GM23338 (cell line): ENCODE measurements around the gene LRRC2. TPM values are rescaled to one million over a fixed set of nuclear protein-coding genes. Genes with fewer than 3 reads are reported as not detected.

Source experiments
- ATAC-seq: fragments of 200-7000 bp; cut with Tn5 transposase; 3 replicates; pipeline ENCODE4 v1.9.1; 2020
- DNase-seq: peaks from one replicate; pipeline ENCODE4 v3.0.0-alpha.2; 2015; ENCODE audit warnings: low spot score
- H2AFZ ChIP-seq: fragments of 200-600 bp; sonication (generic); 2 replicates; pipeline ENCODE4 v1.8.0; 2016; ENCODE audit warnings: antibody characterized with exemption, mild to moderate bottlenecking, moderate library complexity
- H3F3A ChIP-seq: fragments of 200-600 bp; sonication (generic); replicated peaks from 2 replicates; pipeline ENCODE4 v1.8.0; 2017; ENCODE audit warnings: antibody characterized with exemption, mixed run types, low read depth
- H3K27ac ChIP-seq: fragments of 200-600 bp; sonication (generic); 2 replicates; pipeline ENCODE4 v1.6.1; 2016; ENCODE audit warnings: low read depth
- H3K27me3 ChIP-seq: fragments of 200-600 bp; sonication (generic); 2 replicates; pipeline ENCODE4 v1.8.0; 2016; ENCODE audit warnings: mild to moderate bottlenecking, mixed run types, moderate library complexity; ENCODE audit not compliant: insufficient read depth
- H3K36me3 ChIP-seq: fragments of 200-600 bp; sonication (generic); 2 replicates; pipeline ENCODE4 v1.8.0; 2016; ENCODE audit warnings: mild to moderate bottlenecking; ENCODE audit not compliant: insufficient read depth
- H3K4me1 ChIP-seq: fragments of 200-600 bp; sonication (generic); 2 replicates; pipeline ENCODE4 v1.8.0; 2016; ENCODE audit warnings: mild to moderate bottlenecking, moderate library complexity; ENCODE audit not compliant: insufficient read depth
- H3K4me2 ChIP-seq: fragments of 200-600 bp; sonication (generic); 2 replicates; pipeline ENCODE4 v1.7.1; 2017; ENCODE audit warnings: mixed run types
- H3K4me3 ChIP-seq: fragments of 200-600 bp; sonication (generic); 2 replicates; pipeline ENCODE4 v1.6.1; 2016; ENCODE audit warnings: mixed run types
- H3K79me2 ChIP-seq: fragments of 200-600 bp; sonication (generic); replicated peaks from 2 replicates; pipeline ENCODE4 v1.8.0; 2017; ENCODE audit warnings: mild to moderate bottlenecking; ENCODE audit not compliant: insufficient read depth
- H3K9me2 ChIP-seq: fragments of 200-600 bp; sonication (generic); 2 replicates; pipeline ENCODE4 v1.8.0; 2017; ENCODE audit not compliant: insufficient read depth
- H4K20me1 ChIP-seq: fragments of 200-600 bp; sonication (generic); replicated peaks from 2 replicates; pipeline ENCODE4 v1.8.0; 2017; ENCODE audit warnings: mild to moderate bottlenecking; ENCODE audit not compliant: insufficient read depth
- H3K27ac Mint-ChIP-seq: 2 replicates; pipeline ENCODE4 v1.8.0; 2020; ENCODE audit warnings: inconsistent platforms, mild to moderate bottlenecking, moderate library complexity, mixed read lengths
- H3K27me3 Mint-ChIP-seq: 3 replicates; pipeline ENCODE4 v1.8.0; 2022; ENCODE audit warnings: low read depth, mild to moderate bottlenecking, moderate library complexity, mixed read lengths, inconsistent platforms; ENCODE audit not compliant: insufficient read depth, poor library complexity
- H3K36me3 Mint-ChIP-seq: 3 replicates; pipeline ENCODE4 v1.8.0; 2021; ENCODE audit warnings: low read depth, mild to moderate bottlenecking, inconsistent platforms, moderate library complexity, mixed read lengths
- H3K4me1 Mint-ChIP-seq: 3 replicates; pipeline ENCODE4 v1.8.0; 2020; ENCODE audit warnings: mild to moderate bottlenecking, inconsistent platforms, mixed read lengths
- H3K4me3 Mint-ChIP-seq: 3 replicates; pipeline ENCODE4 v1.8.0; 2021; ENCODE audit warnings: moderate library complexity, mild to moderate bottlenecking, inconsistent platforms, mixed read lengths
- H3K9me3 Mint-ChIP-seq: 3 replicates; pipeline ENCODE4 v1.8.0; 2020; ENCODE audit warnings: moderate library complexity, mild to moderate bottlenecking, inconsistent platforms, mixed read lengths
- CREB1 ChIP-seq: fragments of 250-450 bp; sonication (Bioruptor Pico); IDR thresholded peaks from 2 replicates; pipeline ENCODE4 v1.5.0; 2020; ENCODE audit warnings: low read depth, mild to moderate bottlenecking, moderate library complexity
- ETS1 ChIP-seq: IDR thresholded peaks from 2 replicates; pipeline ENCODE4 v1.6.1; 2016; ENCODE audit warnings: antibody characterized with exemption
- EZH2 ChIP-seq: fragments of 200-600 bp; sonication (generic); IDR thresholded peaks from one replicate; pipeline ENCODE4 v1.8.0; 2017; ENCODE audit warnings: antibody characterized with exemption, mild to moderate bottlenecking, low read depth; ENCODE audit not compliant: unreplicated experiment
- EZH2phosphoT487 ChIP-seq: fragments of 200-600 bp; sonication (generic); IDR thresholded peaks from one replicate; pipeline ENCODE4 v1.8.1; 2018; ENCODE audit warnings: antibody characterized with exemption; ENCODE audit not compliant: unreplicated experiment
- JUNB ChIP-seq: IDR thresholded peaks from one replicate; pipeline ENCODE4 v1.6.1; 2016; ENCODE audit warnings: antibody characterized with exemption; ENCODE audit not compliant: unreplicated experiment
- NANOG ChIP-seq: IDR thresholded peaks from 2 replicates; pipeline ENCODE4 v1.6.1; 2016; ENCODE audit warnings: antibody characterized with exemption, borderline replicate concordance
- POLR2AphosphoS5 ChIP-seq: IDR thresholded peaks from 2 replicates; pipeline ENCODE4 v1.6.1; 2016; ENCODE audit warnings: antibody characterized with exemption, low read depth
- REST ChIP-seq: IDR thresholded peaks from one replicate; pipeline ENCODE4 v1.6.1; 2018; ENCODE audit warnings: antibody characterized with exemption; ENCODE audit not compliant: unreplicated experiment
- ZNF331 ChIP-seq: fragments of 250-450 bp; sonication (Bioruptor Pico); IDR thresholded peaks from 2 replicates; pipeline ENCODE4 v1.5.0; 2020; ENCODE audit warnings: low read depth, mild to moderate bottlenecking, moderate library complexity
- polyA plus RNA-seq: library from polyadenylated mRNA; unstranded; fragments of >200 nt; fragmentation: Nextera tagmentation; extraction: Ambion mirVana; gene quantifications from 2 replicates; pipeline ENCODE4 v1.2.1, GENCODE V29; 2016
- total RNA-seq: library from RNA; depleted of rRNA; stranded (reverse); fragments of >200 nt; shearing (Covaris generic); gene quantifications from 2 replicates; pipeline ENCODE4 v1.2.3, GENCODE V29; 2014

The LRRC2 gene
- total and polyA plus RNA-seq, 2 experiments from 2014 or later, result 6.5 to 7.1 TPM

- Histone ChIP-seq H3K79me2 (no peaks in the 10 kb centered on the region), H3K4me1 (peaks cover 17% of the 10 kb centered on the region), H3K9me2 (no peaks in the 10 kb centered on the region), H3K36me3 (no peaks in the 10 kb centered on the region; the same call in 1 of the 2 replicates), H2AFZ (no peak overlapping the region), H3K27ac (no peak overlapping the region), H3K4me2 (no peak overlapping the region), H3K4me3 (no peak overlapping the region), H3K27me3 (no peaks in the 10 kb centered on the region), H4K20me1 (no peaks in the 10 kb centered on the region), H3F3A (peaks cover 5% of the 10 kb centered on the region; the same call in 1 of the 2 replicates)
- no peak overlapping the region for H3K4me3 Mint-ChIP-seq
- H3K9me3 Mint-ChIP-seq, result peaks cover 29% of the 10 kb centered on the region
- H3K27ac Mint-ChIP-seq, result no peak overlapping the region
- peaks cover 19% of the 10 kb centered on the region for H3K36me3 Mint-ChIP-seq
- H3K4me1 Mint-ChIP-seq, result peaks cover 19% of the 10 kb centered on the region
- TF ChIP-seq EZH2phosphoT487, result no peak
- no peak for TF ChIP-seq ETS1
- no peak for TF ChIP-seq JUNB
- no peak for TF ChIP-seq CREB1 (CRISPR knock-in tag)
- no peak for TF ChIP-seq REST
- TF ChIP-seq NANOG, result no peak
- no peak for TF ChIP-seq ZNF331 (CRISPR knock-in tag)
- TF ChIP-seq POLR2AphosphoS5, result no peak
- no peak for DNase-seq
- ATAC-seq, result no peak
- H3K27me3 Mint-ChIP-seq, result peaks cover 2% of the 10 kb centered on the region
Measured at GRCh38 chr3:46492890-46493547, 73.1 kb downstream of the LRRC2 start.

- Mint-ChIP-seq H3K9me3 (peaks cover 30% of the 10 kb centered on the region), H3K27me3 (no peaks in the 10 kb centered on the region), H3K36me3 (peaks cover 19% of the 10 kb centered on the region), H3K27ac (no peak overlapping the region), H3K4me3 (no peak overlapping the region), H3K4me1 (peaks cover 19% of the 10 kb centered on the region)
- ATAC-seq, result no peak
- Histone ChIP-seq H4K20me1 (no peaks in the 10 kb centered on the region), H3K36me3 (no peaks in the 10 kb centered on the region; the same call in 1 of the 2 replicates), H3K27ac (no peak overlapping the region), H2AFZ (peak overlapping the region; percentile 63; the same call in 1 of the 2 replicates), H3K79me2 (no peaks in the 10 kb centered on the region), H3K27me3 (no peaks in the 10 kb centered on the region), H3K4me1 (peaks cover 15% of the 10 kb centered on the region), H3K9me2 (no peaks in the 10 kb centered on the region), H3K4me2 (no peak overlapping the region), H3K4me3 (no peak overlapping the region), H3F3A (peaks cover 5% of the 10 kb centered on the region; the same call in 1 of the 2 replicates)
- no peak for DNase-seq
- TF ChIP-seq EZH2 (no peak), POLR2AphosphoS5 (no peak)
Measured at GRCh38 chr3:46491089-46492070, 74.7 kb downstream of the LRRC2 start.
